ENCODE measurements around the gene AKIRIN2. TPM values are rescaled to one million over a fixed set of nuclear protein-coding genes. Genes with fewer than 3 reads are reported as not detected.
"Not testable (repeated sequence)": the region's sequence is repeated elsewhere in the genome, so short reads cannot be mapped to it uniquely, and the experiment has no call there.

The AKIRIN2 gene
- total and polyA plus RNA-seq, 12 donors: 14.8 to 56.0 (median 43.1) TPM

- intact Hi-C loops (cut with DNase I): loop anchor here in 4 of 10 donors (5.0 to 10.0 kb wide), 5 partner anchors 36 to 543 kb away; partner anchors contain the start of genes ORC3 (in 1 of the 4), SLC35A1 (in 1 of the 4) and ZNF292 (in 1 of the 4)
- Histone ChIP-seq H3K4me1 (peaks cover 0 to 78% (median 68%) of the 10 kb centered on the region in 9 donors), H3K36me3 (peaks cover 0 to 7% (median 0%) of the 10 kb centered on the region in 9 donors), H3K27me3 (no peaks in the 10 kb centered on the region), H3K9me3 (no peaks in the 10 kb centered on the region), H3K27ac (peak overlapping the region in 8 of 10 donors; percentile 1 to 99 (median 98)), H3K4me3 (peak overlapping the region in 7 of 10 donors; percentile 77 to 99 (median 93))
- WGBS, 2 donors: 33 to 40% methylated on average over 8 of the region's 8 CpGs
- DNase-seq: no peak
- ATAC-seq: no peak
- TF ChIP-seq CTCF (IDR thresholded peaks at IDR 0.05): no peak
These were observed 4.2 kb downstream of the AKIRIN2 start for GRCh38 chr6:87697581-87698546.

- not testable (repeated sequence) for ATAC-seq, H3K9me3 ChIP-seq, H3K27me3 ChIP-seq, H3K36me3 ChIP-seq, DNase-seq
- Histone ChIP-seq H3K4me1 (peaks cover 0 to 86% (median 79%) of the 10 kb centered on the region in 9 donors), H3K27ac (peak overlapping the region in 2 of 10 donors; percentile 45 to 99), H3K4me3 (peak overlapping the region in 1 of 10 donors; percentile 89)
- WGBS, 2 donors: 95% methylated on average over 12 of the region's 12 CpGs
- intact Hi-C loops (cut with DNase I): loop anchor here in 4 of 10 donors (5.0 to 10.0 kb wide), 5 partner anchors 35 to 542 kb away; partner anchors contain the start of genes ORC3 (in 1 of the 4), SLC35A1 (in 1 of the 4) and ZNF292 (in 1 of the 4)
These were observed 5.2 kb downstream of the AKIRIN2 start for GRCh38 chr6:87696817-87697216.

- H3K36me3 ChIP-seq: peaks cover 0 to 17% (median 0%) of the 10 kb centered on the region in 9 donors
- WGBS, 2 donors: 68% methylated on average over 2 of the region's 2 CpGs
- H3K27ac ChIP-seq: peak overlapping the region in 6 of 10 donors; percentile 3 to 69 (median 56)
- DNase-seq: no peak
- H3K27me3 ChIP-seq: no peaks in the 10 kb centered on the region
- intact Hi-C loops (cut with DNase I): loop anchor here in 4 of 10 donors (10.0 kb wide), 4 partner anchors 97 to 537 kb away; partner anchors contain the start of genes ORC3 (in 1 of the 4), SLC35A1 (in 1 of the 4) and ZNF292 (in 1 of the 4)
- ATAC-seq: no peak
- no peak overlapping the region for H3K4me3 ChIP-seq
- TF ChIP-seq CTCF (IDR thresholded peaks at IDR 0.05): no peak
- peaks cover 0 to 99% (median 86%) of the 10 kb centered on the region in 9 donors for H3K4me1 ChIP-seq
- H3K9me3 ChIP-seq: no peaks in the 10 kb centered on the region
These were observed 9.9 kb downstream of the AKIRIN2 start for GRCh38 chr6:87692086-87692485.

GRCh38 chr6:87690441-87690840 lies 11.6 kb downstream of the AKIRIN2 start:
- no peak for TF ChIP-seq CTCF (IDR thresholded peaks at IDR 0.05)
- H3K36me3 ChIP-seq: peaks cover 0 to 13% (median 0%) of the 10 kb centered on the region in 9 donors

GRCh38 chr6:87687893-87688292 lies 14.1 kb downstream of the AKIRIN2 start:
- H3K9me3 ChIP-seq; ATAC-seq; intact Hi-C loops (cut with DNase I); DNase-seq; H3K27me3 ChIP-seq; H3K4me3 ChIP-seq; H3K36me3 ChIP-seq: not testable (repeated sequence)
- H3K27ac ChIP-seq: peak overlapping the region in 1 of 10 donors; percentile 10
- peaks cover 0 to 97% (median 81%) of the 10 kb centered on the region in 9 donors for H3K4me1 ChIP-seq
- 91 to 95% methylated on average over 9 of the region's 9 CpGs for WGBS, 2 donors

More at GRCh38 chr6:87690441-87690840, 11.6 kb downstream of the AKIRIN2 start:
- ATAC-seq: no peak
- H3K9me3 ChIP-seq: no peaks in the 10 kb centered on the region
- whole genome bisulfite sequencing, 2 donors: 85 to 89% methylated on average over 3 of the region's 3 CpGs
- DNase-seq: no peak
- intact Hi-C loops (cut with DNase I): loop anchor here in 4 of 10 donors (10.0 kb wide), 4 partner anchors 96 to 536 kb away; partner anchors contain the start of genes ORC3 (in 1 of the 4), SLC35A1 (in 1 of the 4) and ZNF292 (in 1 of the 4)
- peak overlapping the region in 3 of 10 donors; percentile 53 to 69 (median 57) for H3K27ac ChIP-seq
- no peak overlapping the region for H3K4me3 ChIP-seq
- peaks cover 0 to 98% (median 84%) of the 10 kb centered on the region in 9 donors for H3K4me1 ChIP-seq
- H3K27me3 ChIP-seq: no peaks in the 10 kb centered on the region
